ENCODE results near the gene PIK3C2B. TPM values are rescaled to one million over a fixed set of nuclear protein-coding genes. Genes with fewer than 3 reads are reported as not detected.

The PIK3C2B gene
- polyA plus RNA-seq, 2 donors = 7.8 to 14.2 TPM

- H3K4me1 ChIP-seq (ENCODE audit: control insufficient read depth in 2 of 2, insufficient read depth in 2 of 2, low read length in 1 of 2) = peaks cover 16 to 22% of the 10 kb centered on the region in 2 donors
- WGBS, 2 donors = 75 to 82% methylated on average over 7 of the region's 7 CpGs
- H3K36me3 ChIP-seq (ENCODE audit: control insufficient read depth in 2 of 2, insufficient read depth in 2 of 2, low read length in 1 of 2) = no peaks in the 10 kb centered on the region
- H3K9me3 ChIP-seq (ENCODE audit: control insufficient read depth in 2 of 2, insufficient read depth in 1 of 2, low read depth in 1 of 2, low read length in 1 of 2) = peaks cover 0 to 2% of the 10 kb centered on the region in 2 donors
- H3K27me3 ChIP-seq (ENCODE audit: control insufficient read depth in 1 of 2, insufficient read depth in 2 of 2, low read length in 2 of 2) = no peaks in the 10 kb centered on the region
- peak overlapping the region in 1 of 2 donors; percentile 6 for H3K27ac ChIP-seq (ENCODE audit: low read depth in 2 of 2, low read length in 1 of 2)
- no peak overlapping the region for H3K4me3 ChIP-seq (ENCODE audit: low read depth in 1 of 2, low read length in 2 of 2)
These were observed 10.8 kb downstream of the PIK3C2B start for GRCh38 chr1:204483791-204484190.

GRCh38 chr1:204480515-204480914, 14.1 kb downstream of the PIK3C2B start:
- Histone ChIP-seq H3K36me3 (ENCODE audit: control insufficient read depth in 2 of 2, insufficient read depth in 2 of 2, low read length in 1 of 2) (no peaks in the 10 kb centered on the region), H3K9me3 (ENCODE audit: control insufficient read depth in 2 of 2, insufficient read depth in 1 of 2, low read depth in 1 of 2, low read length in 1 of 2) (peaks cover 0 to 2% of the 10 kb centered on the region in 2 donors), H3K27ac (ENCODE audit: low read depth in 2 of 2, low read length in 1 of 2) (peak overlapping the region in 1 of 2 donors; percentile 83), H3K27me3 (ENCODE audit: control insufficient read depth in 1 of 2, insufficient read depth in 2 of 2, low read length in 2 of 2) (no peaks in the 10 kb centered on the region), H3K4me3 (ENCODE audit: low read depth in 1 of 2, low read length in 2 of 2) (no peak overlapping the region), H3K4me1 (ENCODE audit: control insufficient read depth in 2 of 2, insufficient read depth in 2 of 2, low read length in 1 of 2) (peaks cover 23 to 34% of the 10 kb centered on the region in 2 donors)
- 60 to 68% methylated on average over 7 to 8 of the region's 8 CpGs for WGBS, 2 donors

- peak overlapping the region; percentile 38 to 83 for H3K27ac ChIP-seq (ENCODE audit: low read depth in 2 of 2, low read length in 1 of 2)
- peaks cover 23 to 34% of the 10 kb centered on the region in 2 donors for H3K4me1 ChIP-seq (ENCODE audit: control insufficient read depth in 2 of 2, insufficient read depth in 2 of 2, low read length in 1 of 2)
- 55 to 57% methylated on average over 13 of the region's 13 CpGs for WGBS, 2 donors
- no peaks in the 10 kb centered on the region for H3K27me3 ChIP-seq (ENCODE audit: control insufficient read depth in 1 of 2, insufficient read depth in 2 of 2, low read length in 2 of 2)
- H3K36me3 ChIP-seq (ENCODE audit: control insufficient read depth in 2 of 2, insufficient read depth in 2 of 2, low read length in 1 of 2) = no peaks in the 10 kb centered on the region
- H3K4me3 ChIP-seq (ENCODE audit: low read depth in 1 of 2, low read length in 2 of 2) = no peak overlapping the region
- peaks cover 0 to 2% of the 10 kb centered on the region in 2 donors for H3K9me3 ChIP-seq (ENCODE audit: control insufficient read depth in 2 of 2, insufficient read depth in 1 of 2, low read depth in 1 of 2, low read length in 1 of 2)
These were observed 15.0 kb downstream of the PIK3C2B start for GRCh38 chr1:204479387-204480136.

GRCh38 chr1:204478921-204479320, 15.7 kb downstream of the PIK3C2B start:
- H3K27ac ChIP-seq (ENCODE audit: low read depth in 2 of 2, low read length in 1 of 2) = peak overlapping the region; percentile 38 to 83
- 53 to 56% methylated on average over 2 of the region's 2 CpGs for WGBS, 2 donors
- H3K9me3 ChIP-seq (ENCODE audit: control insufficient read depth in 2 of 2, insufficient read depth in 1 of 2, low read depth in 1 of 2, low read length in 1 of 2) = peaks cover 0 to 2% of the 10 kb centered on the region in 2 donors
- no peaks in the 10 kb centered on the region for H3K27me3 ChIP-seq (ENCODE audit: control insufficient read depth in 1 of 2, insufficient read depth in 2 of 2, low read length in 2 of 2)
- no peak overlapping the region for H3K4me3 ChIP-seq (ENCODE audit: low read depth in 1 of 2, low read length in 2 of 2)
- H3K4me1 ChIP-seq (ENCODE audit: control insufficient read depth in 2 of 2, insufficient read depth in 2 of 2, low read length in 1 of 2) = peaks cover 23 to 33% of the 10 kb centered on the region in 2 donors
- H3K36me3 ChIP-seq (ENCODE audit: control insufficient read depth in 2 of 2, insufficient read depth in 2 of 2, low read length in 1 of 2) = no peaks in the 10 kb centered on the region

- Histone ChIP-seq H3K4me3 (ENCODE audit: low read depth in 1 of 2, low read length in 2 of 2) (no peak overlapping the region), H3K27me3 (ENCODE audit: control insufficient read depth in 1 of 2, insufficient read depth in 2 of 2, low read length in 2 of 2) (no peaks in the 10 kb centered on the region), H3K27ac (ENCODE audit: low read depth in 2 of 2, low read length in 1 of 2) (peak overlapping the region; percentile 15 to 83), H3K36me3 (ENCODE audit: control insufficient read depth in 2 of 2, insufficient read depth in 2 of 2, low read length in 1 of 2) (no peaks in the 10 kb centered on the region), H3K4me1 (ENCODE audit: control insufficient read depth in 2 of 2, insufficient read depth in 2 of 2, low read length in 1 of 2) (peaks cover 23 to 30% of the 10 kb centered on the region in 2 donors), H3K9me3 (ENCODE audit: control insufficient read depth in 2 of 2, insufficient read depth in 1 of 2, low read depth in 1 of 2, low read length in 1 of 2) (no peaks in the 10 kb centered on the region)
- WGBS, 2 donors = 79 to 81% methylated on average over 7 of the region's 7 CpGs
These were observed 16.3 kb downstream of the PIK3C2B start for GRCh38 chr1:204478172-204478899.

GRCh38 chr1:204477036-204477740, 17.4 kb downstream of the PIK3C2B start:
- Histone ChIP-seq H3K9me3 (ENCODE audit: control insufficient read depth in 2 of 2, insufficient read depth in 1 of 2, low read depth in 1 of 2, low read length in 1 of 2) (no peaks in the 10 kb centered on the region), H3K4me1 (ENCODE audit: control insufficient read depth in 2 of 2, insufficient read depth in 2 of 2, low read length in 1 of 2) (peaks cover 21 to 30% of the 10 kb centered on the region in 2 donors), H3K36me3 (ENCODE audit: control insufficient read depth in 2 of 2, insufficient read depth in 2 of 2, low read length in 1 of 2) (no peaks in the 10 kb centered on the region), H3K27ac (ENCODE audit: low read depth in 2 of 2, low read length in 1 of 2) (peak overlapping the region; percentile 44 to 70), H3K27me3 (ENCODE audit: control insufficient read depth in 1 of 2, insufficient read depth in 2 of 2, low read length in 2 of 2) (no peaks in the 10 kb centered on the region), H3K4me3 (ENCODE audit: low read depth in 1 of 2, low read length in 2 of 2) (no peak overlapping the region)
- 65 to 66% methylated on average over 5 of the region's 5 CpGs for WGBS, 2 donors

GRCh38 chr1:204476563-204476962, 18.0 kb downstream of the PIK3C2B start:
- Histone ChIP-seq H3K27ac (ENCODE audit: low read depth in 2 of 2, low read length in 1 of 2) (no peak overlapping the region), H3K4me1 (ENCODE audit: control insufficient read depth in 2 of 2, insufficient read depth in 2 of 2, low read length in 1 of 2) (peaks cover 19 to 29% of the 10 kb centered on the region in 2 donors), H3K9me3 (ENCODE audit: control insufficient read depth in 2 of 2, insufficient read depth in 1 of 2, low read depth in 1 of 2, low read length in 1 of 2) (no peaks in the 10 kb centered on the region), H3K4me3 (ENCODE audit: low read depth in 1 of 2, low read length in 2 of 2) (no peak overlapping the region), H3K36me3 (ENCODE audit: control insufficient read depth in 2 of 2, insufficient read depth in 2 of 2, low read length in 1 of 2) (no peaks in the 10 kb centered on the region), H3K27me3 (ENCODE audit: control insufficient read depth in 1 of 2, insufficient read depth in 2 of 2, low read length in 2 of 2) (no peaks in the 10 kb centered on the region)
- WGBS, 2 donors = 79 to 85% methylated on average over 5 of the region's 5 CpGs

GRCh38 chr1:204475656-204476432, 18.8 kb downstream of the PIK3C2B start:
- H3K27me3 ChIP-seq (ENCODE audit: control insufficient read depth in 1 of 2, insufficient read depth in 2 of 2, low read length in 2 of 2) = no peaks in the 10 kb centered on the region
- H3K9me3 ChIP-seq (ENCODE audit: control insufficient read depth in 2 of 2, insufficient read depth in 1 of 2, low read depth in 1 of 2, low read length in 1 of 2) = no peaks in the 10 kb centered on the region
- no peak overlapping the region for H3K27ac ChIP-seq (ENCODE audit: low read depth in 2 of 2, low read length in 1 of 2)
- 71 to 77% methylated on average over 9 of the region's 9 CpGs for WGBS, 2 donors
- peaks cover 17 to 27% of the 10 kb centered on the region in 2 donors for H3K4me1 ChIP-seq (ENCODE audit: control insufficient read depth in 2 of 2, insufficient read depth in 2 of 2, low read length in 1 of 2)
- no peaks in the 10 kb centered on the region for H3K36me3 ChIP-seq (ENCODE audit: control insufficient read depth in 2 of 2, insufficient read depth in 2 of 2, low read length in 1 of 2)
- no peak overlapping the region for H3K4me3 ChIP-seq (ENCODE audit: low read depth in 1 of 2, low read length in 2 of 2)
